Neural progenitor cell (in vitro differentiated cells): ENCODE measurements around the gene TUBAL3. TPM values are rescaled to one million over a fixed set of nuclear protein-coding genes. Genes with fewer than 3 reads are reported as not detected.
A peak's percentile ranks its signal among the peaks of the same experiment; 100 is the strongest.

Experiments
- DNase-seq: peaks from one replicate; pipeline ENCODE4 v3.0.0-alpha.2; 2016; ENCODE audit warnings: low spot score
- H2AFZ ChIP-seq: fragments of 200-600 bp; sonication (generic); replicated peaks from 2 replicates; pipeline ENCODE4 v1.6.1; 2016; ENCODE audit warnings: antibody characterized with exemption
- H3F3A ChIP-seq: fragments of 200-600 bp; sonication (generic); 2 replicates; pipeline ENCODE4 v1.6.1; 2016; ENCODE audit warnings: antibody characterized with exemption, low read depth
- H3K27ac ChIP-seq: fragments of 200-600 bp; sonication (generic); 2 replicates; pipeline ENCODE4 v1.5.1; 2016; ENCODE audit warnings: mild to moderate bottlenecking
- H3K27me3 ChIP-seq: fragments of 200-600 bp; sonication (generic); 2 replicates; pipeline ENCODE4 v1.6.1; 2016; ENCODE audit warnings: mild to moderate bottlenecking, moderate library complexity
- H3K36me3 ChIP-seq: fragments of 200-600 bp; sonication (generic); 2 replicates; pipeline ENCODE4 v1.5.1; 2016
- H3K4me1 ChIP-seq: fragments of 200-600 bp; sonication (generic); 2 replicates; pipeline ENCODE4 v1.6.1; 2016; ENCODE audit warnings: mixed run types
- H3K4me2 ChIP-seq: fragments of 200-600 bp; sonication (generic); 2 replicates; pipeline ENCODE4 v1.6.1; 2016
- H3K4me3 ChIP-seq: fragments of 200-600 bp; sonication (generic); 2 replicates; pipeline ENCODE4 v1.5.1; 2016
- H3K79me2 ChIP-seq: fragments of 200-600 bp; sonication (generic); 2 replicates; pipeline ENCODE4 v1.6.1; 2016; ENCODE audit warnings: low read depth
- H3K9ac ChIP-seq: fragments of 200-600 bp; sonication (generic); 2 replicates; pipeline ENCODE4 v1.6.1; 2016
- H3K9me3 ChIP-seq: fragments of 200-600 bp; sonication (generic); 2 replicates; pipeline ENCODE4 v1.5.1; 2016; ENCODE audit warnings: low read depth
- H4K20me1 ChIP-seq: fragments of 200-600 bp; sonication (generic); 2 replicates; pipeline ENCODE4 v1.6.1; 2016; ENCODE audit warnings: low read depth
- H3K27ac Mint-ChIP-seq: 3 replicates; pipeline ENCODE4 v1.8.0; 2021; ENCODE audit warnings: mixed read lengths
- H3K27me3 Mint-ChIP-seq: 2 replicates; pipeline ENCODE4 v1.8.0; 2022; ENCODE audit warnings: low read depth, mild to moderate bottlenecking, inconsistent platforms, moderate library complexity, mixed read lengths; ENCODE audit not compliant: insufficient read depth
- H3K36me3 Mint-ChIP-seq: 3 replicates; pipeline ENCODE4 v1.8.0; 2021; ENCODE audit warnings: mixed read lengths
- H3K4me1 Mint-ChIP-seq: 3 replicates; pipeline ENCODE4 v1.8.0; 2021; ENCODE audit warnings: mixed read lengths
- H3K4me3 Mint-ChIP-seq: 3 replicates; pipeline ENCODE4 v1.8.0; 2021; ENCODE audit warnings: mild to moderate bottlenecking, moderate library complexity, mixed read lengths
- H3K9me3 Mint-ChIP-seq: 3 replicates; pipeline ENCODE4 v1.8.0; 2020; ENCODE audit warnings: mixed read lengths
- CTCF ChIP-seq: fragments of 200-600 bp; sonication (generic); IDR thresholded peaks from 2 replicates; pipeline ENCODE4 v1.5.1; 2017; ENCODE audit warnings: antibody characterized with exemption, mild to moderate bottlenecking
- EZH2 ChIP-seq: fragments of 200-600 bp; sonication (generic); IDR thresholded peaks from 2 replicates; pipeline ENCODE4 v1.6.1; 2017; ENCODE audit warnings: antibody characterized with exemption, mild to moderate bottlenecking, moderate library complexity
- EZH2phosphoT487 ChIP-seq: fragments of 200-600 bp; sonication (generic); IDR thresholded peaks from 2 replicates; pipeline ENCODE4 v1.6.1; 2017; ENCODE audit warnings: antibody characterized with exemption
- total RNA-seq: library from RNA; depleted of rRNA; stranded (reverse); fragments of >200 nt; gene quantifications from 2 replicates; pipeline ENCODE4 v1.2.3, GENCODE V29; 2015; ENCODE audit warnings: low replicate concordance

TUBAL3 gene
- total RNA-seq, 1 donor from 2014 or later: not detected

- no peak for TF ChIP-seq CTCF
- TF ChIP-seq EZH2: no peak
- no peak for TF ChIP-seq EZH2phosphoT487
- peak; percentile 51 for DNase-seq
- Mint-ChIP-seq H3K27me3 (no peaks in the 10 kb centered on the region), H3K4me3 (no peak overlapping the region), H3K36me3 (peaks cover 3% of the 10 kb centered on the region), H3K9me3 (no peaks in the 10 kb centered on the region), H3K27ac (no peak overlapping the region), H3K4me1 (peaks cover 7% of the 10 kb centered on the region)
- H3K79me2 ChIP-seq: peaks cover 25% of the 10 kb centered on the region
- no peak overlapping the region for H3K4me3 ChIP-seq
- peaks cover 6% of the 10 kb centered on the region for H4K20me1 ChIP-seq
- H3F3A ChIP-seq: peaks cover 19% of the 10 kb centered on the region
- no peaks in the 10 kb centered on the region for H3K9me3 ChIP-seq
- no peaks in the 10 kb centered on the region for H3K27me3 ChIP-seq
- no peak overlapping the region for H3K9ac ChIP-seq
- peak overlapping the region; percentile 5 for H3K4me2 ChIP-seq
- H3K4me1 ChIP-seq: peaks cover 11% of the 10 kb centered on the region
- H3K27ac ChIP-seq: no peak overlapping the region
- H3K36me3 ChIP-seq: no peaks in the 10 kb centered on the region
- H2AFZ ChIP-seq: no peak overlapping the region
Measured at GRCh38 chr10:5441106-5441505, 36.5 kb upstream of the TUBAL3 start.

GRCh38 chr10:5440206-5440605 is 35.6 kb upstream of the TUBAL3 start:
- H3K4me2 ChIP-seq: no peak overlapping the region
- H3K27me3 ChIP-seq: no peaks in the 10 kb centered on the region
- H3K9me3 ChIP-seq: no peaks in the 10 kb centered on the region
- no peak overlapping the region for H3K4me3 ChIP-seq
- no peak for TF ChIP-seq EZH2phosphoT487
- no peak for TF ChIP-seq CTCF
- no peak for TF ChIP-seq EZH2
- DNase-seq: no peak
- peaks cover 3% of the 10 kb centered on the region for H3K36me3 Mint-ChIP-seq
- no peak overlapping the region for H2AFZ ChIP-seq
- H3K4me3 Mint-ChIP-seq: no peak overlapping the region
- H3K36me3 ChIP-seq: no peaks in the 10 kb centered on the region
- H3F3A ChIP-seq: peaks cover 13% of the 10 kb centered on the region
- peaks cover 6% of the 10 kb centered on the region for H3K4me1 Mint-ChIP-seq
- H4K20me1 ChIP-seq: peaks cover 5% of the 10 kb centered on the region
- peaks cover 11% of the 10 kb centered on the region for H3K4me1 ChIP-seq
- H3K27ac ChIP-seq: no peak overlapping the region
- no peak overlapping the region for H3K27ac Mint-ChIP-seq
- peaks cover 31% of the 10 kb centered on the region for H3K79me2 ChIP-seq
- H3K27me3 Mint-ChIP-seq: no peaks in the 10 kb centered on the region
- no peaks in the 10 kb centered on the region for H3K9me3 Mint-ChIP-seq
- no peak overlapping the region for H3K9ac ChIP-seq

- Mint-ChIP-seq H3K27me3 (no peaks in the 10 kb centered on the region), H3K4me1 (no peaks in the 10 kb centered on the region), H3K36me3 (peaks cover 13% of the 10 kb centered on the region), H3K27ac (no peak overlapping the region), H3K4me3 (no peak overlapping the region), H3K9me3 (peaks cover 9% of the 10 kb centered on the region)
- no peaks in the 10 kb centered on the region for H3K27me3 ChIP-seq
- H3K36me3 ChIP-seq: peaks cover 3% of the 10 kb centered on the region
- H3K4me3 ChIP-seq: no peak overlapping the region
- H3K9ac ChIP-seq: no peak overlapping the region
- no peak overlapping the region for H2AFZ ChIP-seq
- TF ChIP-seq CTCF: no peak
- no peak for TF ChIP-seq EZH2phosphoT487
- no peak for TF ChIP-seq EZH2
- H3K9me3 ChIP-seq: no peaks in the 10 kb centered on the region
- peaks cover 4% of the 10 kb centered on the region for H4K20me1 ChIP-seq
- peaks cover 35% of the 10 kb centered on the region for H3K79me2 ChIP-seq
- no peaks in the 10 kb centered on the region for H3K4me1 ChIP-seq
- H3K4me2 ChIP-seq: no peak overlapping the region
- no peak overlapping the region for H3K27ac ChIP-seq
- H3F3A ChIP-seq: peaks cover 11% of the 10 kb centered on the region
- no peak for DNase-seq
Measured at GRCh38 chr10:5435328-5435727, 30.7 kb upstream of the TUBAL3 start.
